Parathyroid adenoma (tissue), 2 donors: ENCODE measurements around the gene NXF2B.
A peak's percentile ranks its signal among the peaks of the same experiment; 100 is the strongest.
"Not testable (repeated sequence)": the region's sequence is repeated elsewhere in the genome, so short reads cannot be mapped to it uniquely, and the experiment has no call there.

Experiments used
- H2AFZ ChIP-seq: fragments of 300-600 bp; sonication (generic); one replicate; pipeline ENCODE4 v1.7.0; 2017; ENCODE audit warnings: antibody characterized with exemption, mild to moderate bottlenecking
- H3K27ac ChIP-seq: fragments of 300-600 bp; sonication (generic); one replicate; pipeline ENCODE4 v1.7.0; 2017
- H3K27me3 ChIP-seq: fragments of 300-600 bp; sonication (generic); one replicate; pipeline ENCODE4 v1.7.0; 2017; ENCODE audit warnings: low read length; ENCODE audit not compliant: control insufficient read depth, insufficient read depth
- H3K36me3 ChIP-seq: fragments of 300-600 bp; sonication (generic); one replicate; pipeline ENCODE4 v1.7.0; 2017; ENCODE audit warnings: low read length; ENCODE audit not compliant: control insufficient read depth, insufficient read depth
- H3K4me1 ChIP-seq: fragments of 300-600 bp; sonication (generic); one replicate; pipeline ENCODE4 v1.7.0; 2017; ENCODE audit warnings: control low read depth
- H3K4me2 ChIP-seq: fragments of 300-600 bp; sonication (generic); one replicate; pipeline ENCODE4 v1.7.0; 2017; ENCODE audit warnings: low read length
- H3K4me3 ChIP-seq: fragments of 300-600 bp; sonication (generic); one replicate; pipeline ENCODE4 v1.7.0; 2017; ENCODE audit warnings: low read depth, low read length
- H3K79me2 ChIP-seq: fragments of 300-600 bp; sonication (generic); one replicate; pipeline ENCODE4 v1.7.0; 2017; ENCODE audit warnings: control low read depth
- H3K9ac ChIP-seq: fragments of 300-600 bp; sonication (generic); one replicate; pipeline ENCODE4 v1.7.0; 2017; ENCODE audit warnings: mild to moderate bottlenecking
- H3K9me3 ChIP-seq: fragments of 300-600 bp; sonication (generic); one replicate; pipeline ENCODE4 v1.7.0; 2017; ENCODE audit warnings: low read length; ENCODE audit not compliant: control insufficient read depth
- CTCF ChIP-seq: fragments of 300-600 bp; sonication (generic); IDR thresholded peaks from one replicate; pipeline ENCODE4 v1.7.0; 2017; ENCODE audit warnings: antibody characterized with exemption, mild to moderate bottlenecking
- donor health status: primary hyperparathyroidism.

NXF2B gene

GRCh38 chrX:102439908-102440307 is at the start of gene NXF2B:
Gene NXF2B, minus strand, starts transcription at chrX:102440008. Its CDS starts 59,972 bp downstream, at chrX:102380036.
- H3K27me3 ChIP-seq, H2AFZ ChIP-seq, H3K79me2 ChIP-seq, H3K4me1 ChIP-seq, H3K27ac ChIP-seq, H3K9ac ChIP-seq, H3K4me3 ChIP-seq, H3K36me3 ChIP-seq, H3K4me2 ChIP-seq, H3K9me3 ChIP-seq: not testable (repeated sequence)

- not testable (repeated sequence) for H3K27ac ChIP-seq, H3K4me2 ChIP-seq, H3K9ac ChIP-seq, H2AFZ ChIP-seq, H3K27me3 ChIP-seq, H3K9me3 ChIP-seq, H3K4me1 ChIP-seq, H3K4me3 ChIP-seq, H3K36me3 ChIP-seq, H3K79me2 ChIP-seq
Measured at GRCh38 chrX:102478765-102479164, 39.0 kb upstream of the NXF2B start.

- not testable (repeated sequence) for H3K9ac ChIP-seq, H3K4me3 ChIP-seq, H2AFZ ChIP-seq, H3K79me2 ChIP-seq, H3K36me3 ChIP-seq, H3K4me1 ChIP-seq, H3K4me2 ChIP-seq, H3K9me3 ChIP-seq, H3K27ac ChIP-seq, H3K27me3 ChIP-seq
Measured at GRCh38 chrX:102471762-102472220, 32.0 kb upstream of the NXF2B start, which contains the start of gene TCP11X2. Gene TCP11X2, minus strand, starts transcription at chrX:102471812.

- not testable (repeated sequence) for H3K4me2 ChIP-seq, H3K36me3 ChIP-seq, H3K4me1 ChIP-seq, H3K9me3 ChIP-seq, H2AFZ ChIP-seq, H3K27ac ChIP-seq, H3K9ac ChIP-seq, H3K4me3 ChIP-seq, H3K27me3 ChIP-seq, H3K79me2 ChIP-seq
Measured at GRCh38 chrX:102470215-102470614, 30.4 kb upstream of the NXF2B start.

GRCh38 chrX:102458615-102459014 is 18.8 kb upstream of the NXF2B start:
- H3K9ac ChIP-seq, H2AFZ ChIP-seq, H3K4me1 ChIP-seq, H3K27me3 ChIP-seq, H3K36me3 ChIP-seq, H3K27ac ChIP-seq, H3K4me2 ChIP-seq, H3K4me3 ChIP-seq, H3K79me2 ChIP-seq, H3K9me3 ChIP-seq: not testable (repeated sequence)

GRCh38 chrX:102414493-102414892 is 25.3 kb downstream of the NXF2B start:
- not testable (repeated sequence) for H3K27me3 ChIP-seq, H3K4me1 ChIP-seq, H3K4me3 ChIP-seq, H3K9ac ChIP-seq, H2AFZ ChIP-seq, H3K9me3 ChIP-seq, H3K36me3 ChIP-seq, H3K79me2 ChIP-seq, H3K27ac ChIP-seq, H3K4me2 ChIP-seq

GRCh38 chrX:102345916-102346315 is 93.9 kb downstream of the NXF2B start:
- no peaks in the 10 kb centered on the region for H3K9me3 ChIP-seq
- H3K27ac ChIP-seq: no peak overlapping the region
- no peak overlapping the region for H3K4me2 ChIP-seq
- H3K36me3 ChIP-seq: no peaks in the 10 kb centered on the region
- peak; percentile 77 for TF ChIP-seq CTCF
- H2AFZ ChIP-seq: no peak overlapping the region
- no peaks in the 10 kb centered on the region for H3K79me2 ChIP-seq
- no peaks in the 10 kb centered on the region for H3K27me3 ChIP-seq
- no peak overlapping the region for H3K9ac ChIP-seq
- H3K4me3 ChIP-seq: no peak overlapping the region
- no peaks in the 10 kb centered on the region for H3K4me1 ChIP-seq

- no peaks in the 10 kb centered on the region for H3K9me3 ChIP-seq
- no peaks in the 10 kb centered on the region for H3K79me2 ChIP-seq
- no peak overlapping the region for H3K4me3 ChIP-seq
- H3K4me1 ChIP-seq: no peaks in the 10 kb centered on the region
- H2AFZ ChIP-seq: no peak overlapping the region
- H3K27me3 ChIP-seq: no peaks in the 10 kb centered on the region
- H3K36me3 ChIP-seq: no peaks in the 10 kb centered on the region
- H3K4me2 ChIP-seq: no peak overlapping the region
- no peak overlapping the region for H3K9ac ChIP-seq
- TF ChIP-seq CTCF: no peak
- no peak overlapping the region for H3K27ac ChIP-seq
Measured at GRCh38 chrX:102341867-102342266, 97.9 kb downstream of the NXF2B start.
